Endothelial cell of umbilical vein (primary cell): ENCODE data around the gene RAD51C. TPM values are rescaled to one million over a fixed set of nuclear protein-coding genes. Genes with fewer than 3 reads are reported as not detected.

Experiments used
- BruUV-seq: library from RNA; stranded (reverse); fragments of 400-500 nt; replicated peaks from 2 replicates; lab custom pipeline; 2021; lab: Mats Ljungman, UMichigan
- CTCF ChIA-PET: fragments of 300-600, 350-600 bp; sonication (Branson Sonifier 250); formaldehyde crosslinking; loops from one replicate; lab custom pipeline; 2021; ENCODE audit warnings: antibody characterized with exemption, inconsistent platforms; lab: Charles Lee
- POLR2A ChIA-PET: fragments of 300-600, 350-600 bp; sonication (Branson Sonifier 250); formaldehyde crosslinking; loops from one replicate; lab custom pipeline; 2021; ENCODE audit warnings: antibody characterized with exemption, inconsistent platforms; lab: Charles Lee
- DNase-seq: peaks from one replicate; pipeline ENCODE4 v3.0.0-alpha.2; 2011; ENCODE audit warnings: low read depth, low spot score
- FAIRE-seq: peaks from 2 replicates; lab custom pipeline; 2011; peaks lifted over from hg19 to GRCh38; lab: Jason Lieb, UNC
- H2AFZ ChIP-seq: 2 replicates; pipeline ENCODE4 v1.6.0; 2012; ENCODE audit warnings: low read depth, low read length, control low read depth, inconsistent platforms
- H3K27ac ChIP-seq: 2 replicates; pipeline ENCODE4 v1.5.1; 2011; ENCODE audit warnings: low read depth, mild to moderate bottlenecking, control low read depth, low read length, moderate library complexity; ENCODE audit not compliant: insufficient read depth
- H3K27me3 ChIP-seq, 2 experiments: 2 replicates each; pipeline versions ENCODE4 v1.6.0 to v1.6.1; 2011; ENCODE audit warnings: low read length in 2 of 2, mixed read lengths in 1 of 2; ENCODE audit not compliant: control insufficient read depth in 2 of 2, insufficient read depth in 2 of 2
- H3K36me3 ChIP-seq, 2 experiments: 2 replicates in 1 of 2; 3 replicates in 1 of 2; pipeline ENCODE4 v1.5.1; 2011; ENCODE audit warnings: low read length in 2 of 2, mild to moderate bottlenecking in 1 of 2, moderate library complexity in 1 of 2; ENCODE audit not compliant: control insufficient read depth in 2 of 2, insufficient read depth in 2 of 2; ENCODE audit errors: extremely low read depth in 1 of 2
- H3K4me1 ChIP-seq: 3 replicates; pipeline ENCODE4 v1.5.1; 2011; ENCODE audit warnings: mild to moderate bottlenecking, low read length; ENCODE audit not compliant: control insufficient read depth, insufficient read depth; ENCODE audit errors: extremely low read depth
- H3K4me2 ChIP-seq: 2 replicates; pipeline ENCODE4 v1.6.1; 2011; ENCODE audit warnings: low read length, control low read depth, mixed read lengths; ENCODE audit not compliant: insufficient read depth
- H3K4me3 ChIP-seq, 3 experiments: fragments of 200-600 bp in 1 of 3; sonication (generic), shearing (Covaris generic) in 1 of 3; replicated peaks in 1 of 3; 2 replicates each; pipeline ENCODE4 v1.5.1; 2011 to 2016; ENCODE audit warnings: control low read depth in 3 of 3, low read length in 3 of 3, mild to moderate bottlenecking in 2 of 3, inconsistent platforms in 1 of 3, low read depth in 1 of 3, moderate library complexity in 1 of 3; ENCODE audit not compliant: insufficient read depth in 1 of 3
- H3K79me2 ChIP-seq: 2 replicates; pipeline ENCODE4 v1.6.0; 2012; ENCODE audit warnings: low read length, inconsistent platforms; ENCODE audit not compliant: control insufficient read depth, insufficient read depth
- H3K9ac ChIP-seq: replicated peaks from 2 replicates; pipeline ENCODE3; 2011; ENCODE audit warnings: low read length, control low read depth; ENCODE audit not compliant: insufficient read depth; ENCODE audit errors: extremely low read depth
- H3K9me1 ChIP-seq: replicated peaks from 3 replicates; pipeline ENCODE4 v1.6.0; 2011; ENCODE audit warnings: mild to moderate bottlenecking, low read length; ENCODE audit not compliant: control insufficient read depth, insufficient read depth; ENCODE audit errors: extremely low read depth
- H3K9me3 ChIP-seq: replicated peaks from 2 replicates; pipeline ENCODE4 v1.5.1; 2012; ENCODE audit warnings: low read length, inconsistent platforms; ENCODE audit not compliant: control insufficient read depth, insufficient read depth
- H4K20me1 ChIP-seq: replicated peaks from 2 replicates; pipeline ENCODE3; 2011; ENCODE audit warnings: mild to moderate bottlenecking, low read length; ENCODE audit not compliant: control insufficient read depth, insufficient read depth; ENCODE audit errors: extremely low read depth
- CTCF ChIP-seq, 2 donors: IDR thresholded peaks; 1 replicate in 1 of 2; 2 replicates in 1 of 2; pipeline ENCODE4 v1.5.1; 2011; ENCODE audit warnings: low read length in 2 of 2, mild to moderate bottlenecking in 2 of 2, moderate library complexity in 2 of 2, control low read depth in 1 of 2, inconsistent platforms in 1 of 2, low read depth in 1 of 2; ENCODE audit not compliant: insufficient read depth in 1 of 2; ENCODE audit errors: extremely low read depth in 1 of 2
- EZH2 ChIP-seq: IDR thresholded peaks from 2 replicates; pipeline ENCODE4 v1.6.1; 2012; ENCODE audit warnings: borderline replicate concordance, low read depth, mild to moderate bottlenecking, moderate library complexity, low read length, inconsistent platforms; ENCODE audit not compliant: severe bottlenecking
- FOS ChIP-seq: IDR thresholded peaks from 2 replicates; pipeline ENCODE4 v1.6.1; 2011; ENCODE audit warnings: mild to moderate bottlenecking, low read length, moderate library complexity, borderline replicate concordance; ENCODE audit not compliant: insufficient read depth
- GATA2 ChIP-seq: IDR thresholded peaks from 2 replicates; pipeline ENCODE4 v1.7.0; 2011; ENCODE audit warnings: low read depth, mild to moderate bottlenecking, moderate library complexity, mixed read lengths, low read length; ENCODE audit not compliant: insufficient read length, insufficient read depth
- JUN ChIP-seq: IDR thresholded peaks from 2 replicates; pipeline ENCODE4 v1.6.1; 2011; ENCODE audit warnings: borderline replicate concordance, low read depth; ENCODE audit not compliant: insufficient read length, insufficient read depth
- MAX ChIP-seq: IDR thresholded peaks from 2 replicates; pipeline ENCODE4 v1.6.1; 2011; ENCODE audit not compliant: insufficient read depth, insufficient read length
- MYC ChIP-seq: IDR thresholded peaks from one replicate; pipeline ENCODE4 v1.6.1; 2011; ENCODE audit warnings: mild to moderate bottlenecking, low read depth, low read length
- POLR2A ChIP-seq: IDR thresholded peaks from 2 replicates; pipeline ENCODE4 v1.6.1; 2012; ENCODE audit warnings: low read depth, mild to moderate bottlenecking, control low read depth, low read length
- POLR2AphosphoS5 ChIP-seq: IDR thresholded peaks from 2 replicates; pipeline ENCODE4 v1.6.1; 2012; ENCODE audit warnings: low read depth, mild to moderate bottlenecking, control low read depth, low read length, moderate library complexity; ENCODE audit not compliant: insufficient read depth
- dilution Hi-C: fragments of 300-500 bp; cut with MboI; formaldehyde crosslinking; loops from one replicate; pipeline ENCODE4 v1.15.0; 2019; ENCODE audit warnings: low sequenced_read_pairs; ENCODE audit not compliant: extremely low pct_ligation_motif_present
- intact Hi-C: fragments of 100-400 bp; cut with micrococcal nuclease; formaldehyde crosslinking; loops from one replicate; pipeline ENCODE4 v1.10.0; 2022
- polyA plus RNA-seq, 4 experiments: library from polyadenylated mRNA; depleted of rRNA in 3 of 4; stranded (reverse) in 3 of 4; unstranded in 1 of 4; fragments of >200 nt; gene quantifications; 2 replicates each; pipeline versions ENCODE4 v1.2.1 to v1.2.3, GENCODE V29; 2011 to 2012; ENCODE audit warnings: missing spikeins in 1 of 4
- total RNA-seq: library from RNA; stranded (reverse); gene quantifications from 2 replicates; pipeline ENCODE4 v1.2.3, GENCODE V29; 2021

The RAD51C gene
- total and polyA plus RNA-seq, 2 donors (not counting 3 experiments of a cell fraction or from before 2014, with no cell fraction given), result 24.8 to 38.9 TPM

GRCh38 chr17:58734811-58735210, 42.4 kb downstream of the RAD51C start:
- dilution Hi-C loops, result no loop called here

GRCh38 chr17:58741121-58741625, 48.8 kb downstream of the RAD51C start:
- H3K4me2 ChIP-seq, result no peak overlapping the region

More at GRCh38 chr17:58734811-58735210, 42.4 kb downstream of the RAD51C start:
- Histone ChIP-seq H3K9me3 (no peaks in the 10 kb centered on the region), H3K9me1 (no peaks in the 10 kb centered on the region), H4K20me1 (no peaks in the 10 kb centered on the region), H3K36me3 (no peaks in the 10 kb centered on the region), H3K27ac (no peak overlapping the region), H2AFZ (no peak overlapping the region), H3K4me3 (no peak overlapping the region), H3K4me1 (no peaks in the 10 kb centered on the region), H3K79me2 (no peaks in the 10 kb centered on the region), H3K9ac (no peak overlapping the region), H3K4me2 (no peak overlapping the region), H3K27me3 (no peaks in the 10 kb centered on the region)
- ChIA-PET CTCF (interaction anchor here (0.9 kb wide), 1 partner anchor 17 kb away, joined by 5 read pairs; no protein-coding TSS in a partner anchor), POLR2A (no interaction called here)
- FAIRE-seq (no peak), DNase-seq (no peak)
- intact Hi-C loops, result no loop called here
- TF ChIP-seq CTCF (IDR thresholded peaks at IDR 0.05; ENCODE audit: extremely low read depth in 1 of 2, insufficient read depth in 1 of 2, low read depth in 1 of 2, low read length in 2 of 2), result no peak
- no peak for TF ChIP-seq JUN
- no TSS peak for BruUV-seq

More at GRCh38 chr17:58741121-58741625, 48.8 kb downstream of the RAD51C start:
- no peaks in the 10 kb centered on the region for H3K9me1 ChIP-seq
- H3K27ac ChIP-seq, result no peak overlapping the region
- ChIA-PET POLR2A (no interaction called here), CTCF (no interaction called here)
- no peak overlapping the region for H3K4me3 ChIP-seq
- FAIRE-seq, result no peak
- dilution Hi-C loops (no loop called here), intact Hi-C loops (no loop called here)
- no peaks in the 10 kb centered on the region for H4K20me1 ChIP-seq
- H2AFZ ChIP-seq, result no peak overlapping the region
- H3K9ac ChIP-seq, result no peak overlapping the region
- no TSS peak for BruUV-seq
- H3K36me3 ChIP-seq, result no peaks in the 10 kb centered on the region
- DNase-seq, result no peak
- TF ChIP-seq MAX, result no peak
- no peak for TF ChIP-seq GATA2
- TF ChIP-seq JUN, result no peak
- no peak for TF ChIP-seq MYC
- no peak for TF ChIP-seq EZH2
- TF ChIP-seq POLR2AphosphoS5, result no peak
- TF ChIP-seq CTCF (IDR thresholded peaks at IDR 0.05; ENCODE audit: extremely low read depth in 1 of 2, insufficient read depth in 1 of 2, low read depth in 1 of 2, low read length in 2 of 2), result no peak
- TF ChIP-seq FOS, result no peak
- TF ChIP-seq POLR2A, result no peak
- H3K79me2 ChIP-seq, result no peaks in the 10 kb centered on the region
- H3K4me1 ChIP-seq, result no peaks in the 10 kb centered on the region
- H3K9me3 ChIP-seq, result no peaks in the 10 kb centered on the region
- H3K27me3 ChIP-seq, result no peaks in the 10 kb centered on the region
